Hypothalamus (tissue), 51 donors: ENCODE data around the gene SMYD5.
"Not testable (repeated sequence)": the region's sequence is repeated elsewhere in the genome, so short reads cannot be mapped to it uniquely, and the experiment has no call there.

Experiments used
- DNase-seq, 51 donors: peaks; one replicate each; lab custom pipeline; 2025; lab: John Stamatoyannopoulos, UW

SMYD5 gene

GRCh38 chr2:73257425-73258125, 43.5 kb downstream of the SMYD5 start:
- DNase-seq, result no peak

GRCh38 chr2:73258186-73258912, 44.3 kb downstream of the SMYD5 start:
- no peak for DNase-seq

GRCh38 chr2:73258913-73259215, 44.8 kb downstream of the SMYD5 start:
- no peak for DNase-seq

GRCh38 chr2:73259276-73259675, 45.2 kb downstream of the SMYD5 start:
- DNase-seq, result no peak

- DNase-seq, result no peak
Measured at GRCh38 chr2:73259704-73260337, 45.8 kb downstream of the SMYD5 start.

GRCh38 chr2:73260338-73260984, 46.4 kb downstream of the SMYD5 start:
- DNase-seq, result peak in 13 of 51 donors; percentile 5 to 64 (median 31)

GRCh38 chr2:73262108-73262651, 48.1 kb downstream of the SMYD5 start:
- no peak for DNase-seq

- not testable (repeated sequence) for DNase-seq
Measured at GRCh38 chr2:73262691-73263429, 48.8 kb downstream of the SMYD5 start.

- DNase-seq, result no peak
Measured at GRCh38 chr2:73263540-73264331, 49.7 kb downstream of the SMYD5 start.

GRCh38 chr2:73264332-73264606, 50.2 kb downstream of the SMYD5 start:
- DNase-seq, result no peak

GRCh38 chr2:73264783-73265182, 50.7 kb downstream of the SMYD5 start:
- DNase-seq, result no peak

- DNase-seq, result no peak
Measured at GRCh38 chr2:73265298-73266060, 51.4 kb downstream of the SMYD5 start.

- peak in 2 of 51 donors; percentile 13 to 56 for DNase-seq
Measured at GRCh38 chr2:73266061-73266901, 52.2 kb downstream of the SMYD5 start.

- no peak for DNase-seq
Measured at GRCh38 chr2:73267008-73267407, 53.0 kb downstream of the SMYD5 start.

- no peak for DNase-seq
Measured at GRCh38 chr2:73268366-73268829, 54.4 kb downstream of the SMYD5 start.

GRCh38 chr2:73268830-73269685, 55.0 kb downstream of the SMYD5 start:
- DNase-seq, result peak in 9 of 51 donors; percentile 18 to 40 (median 25)
